Measurements from ENCODE around the gene MAGEA6. TPM values are rescaled to one million over a fixed set of nuclear protein-coding genes. Genes with fewer than 3 reads are reported as not detected.

MAGEA6 gene, protein sequence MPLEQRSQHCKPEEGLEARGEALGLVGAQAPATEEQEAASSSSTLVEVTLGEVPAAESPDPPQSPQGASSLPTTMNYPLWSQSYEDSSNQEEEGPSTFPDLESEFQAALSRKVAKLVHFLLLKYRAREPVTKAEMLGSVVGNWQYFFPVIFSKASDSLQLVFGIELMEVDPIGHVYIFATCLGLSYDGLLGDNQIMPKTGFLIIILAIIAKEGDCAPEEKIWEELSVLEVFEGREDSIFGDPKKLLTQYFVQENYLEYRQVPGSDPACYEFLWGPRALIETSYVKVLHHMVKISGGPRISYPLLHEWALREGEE
- total RNA-seq (2022; extraction: Qiagen RNA extraction) = 10.5 to 13.7 TPM (median 12.9 TPM) in 5 replicates

DNA sequence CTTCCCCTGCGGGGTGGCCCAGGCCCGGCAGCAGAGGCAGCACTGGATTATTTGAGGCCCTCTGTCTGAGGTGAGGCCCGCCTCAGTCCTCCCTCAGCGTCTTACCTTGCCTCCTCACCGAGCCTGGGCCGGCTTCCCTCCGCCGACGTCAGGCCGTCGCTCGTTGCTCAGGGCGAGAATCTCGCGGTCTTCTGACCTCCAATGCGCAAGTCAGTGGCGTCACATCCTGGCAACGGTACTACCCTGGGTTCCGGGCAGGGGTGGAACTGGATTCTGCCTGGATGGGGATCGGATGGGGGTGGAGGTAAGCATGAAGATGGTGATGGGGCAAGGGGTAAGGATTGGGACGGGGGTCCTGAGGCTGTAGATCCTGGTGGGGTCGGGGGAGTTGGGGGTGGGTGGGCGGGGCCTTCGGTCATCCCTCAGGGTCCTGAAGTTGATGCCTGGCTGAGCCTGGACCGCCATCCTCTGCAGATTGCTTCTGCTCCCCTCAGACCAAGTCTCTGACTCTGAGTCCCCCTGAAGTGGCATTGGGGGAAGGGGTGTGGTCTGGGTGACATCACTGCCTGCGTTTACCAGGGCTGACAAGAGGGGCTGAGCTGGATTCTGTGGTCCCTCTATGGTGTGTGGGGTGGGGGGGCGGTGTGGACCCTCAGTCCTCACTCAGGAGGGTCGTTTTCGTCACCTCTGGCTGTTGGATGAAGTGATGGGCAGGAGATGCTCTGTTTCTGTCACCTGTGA lies at the start of gene MAGEA6:
Gene MAGEA6, minus strand, starts transcription at position 141 of the 741 bp plus-strand sequence. CDS start 2,039 bp downstream, outside the sequence.

DNA sequence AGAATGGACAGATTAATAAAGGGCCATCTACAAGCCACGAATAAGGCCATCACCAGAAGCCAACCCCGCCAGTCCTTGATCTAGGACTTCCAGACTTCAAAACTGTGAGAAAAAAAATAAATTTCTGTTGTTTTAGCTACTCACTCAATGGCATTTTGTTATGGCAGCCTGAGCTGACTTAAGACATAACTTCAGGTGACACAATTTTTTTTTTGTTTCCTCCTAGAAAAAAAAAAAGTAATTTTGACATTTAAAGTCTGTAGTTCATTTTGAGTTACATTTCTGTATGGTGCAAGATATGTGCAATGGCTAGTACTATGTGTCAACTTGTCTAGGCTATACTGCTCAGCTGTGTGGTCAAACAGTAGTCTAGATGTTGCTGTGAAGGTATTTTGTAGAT lies 10.6 kb downstream of the MAGEA6 start, which contains the start of gene CSAG3:
Gene CSAG3, plus strand, starts transcription at position 301 of the 400 bp plus-strand sequence.

DNA sequence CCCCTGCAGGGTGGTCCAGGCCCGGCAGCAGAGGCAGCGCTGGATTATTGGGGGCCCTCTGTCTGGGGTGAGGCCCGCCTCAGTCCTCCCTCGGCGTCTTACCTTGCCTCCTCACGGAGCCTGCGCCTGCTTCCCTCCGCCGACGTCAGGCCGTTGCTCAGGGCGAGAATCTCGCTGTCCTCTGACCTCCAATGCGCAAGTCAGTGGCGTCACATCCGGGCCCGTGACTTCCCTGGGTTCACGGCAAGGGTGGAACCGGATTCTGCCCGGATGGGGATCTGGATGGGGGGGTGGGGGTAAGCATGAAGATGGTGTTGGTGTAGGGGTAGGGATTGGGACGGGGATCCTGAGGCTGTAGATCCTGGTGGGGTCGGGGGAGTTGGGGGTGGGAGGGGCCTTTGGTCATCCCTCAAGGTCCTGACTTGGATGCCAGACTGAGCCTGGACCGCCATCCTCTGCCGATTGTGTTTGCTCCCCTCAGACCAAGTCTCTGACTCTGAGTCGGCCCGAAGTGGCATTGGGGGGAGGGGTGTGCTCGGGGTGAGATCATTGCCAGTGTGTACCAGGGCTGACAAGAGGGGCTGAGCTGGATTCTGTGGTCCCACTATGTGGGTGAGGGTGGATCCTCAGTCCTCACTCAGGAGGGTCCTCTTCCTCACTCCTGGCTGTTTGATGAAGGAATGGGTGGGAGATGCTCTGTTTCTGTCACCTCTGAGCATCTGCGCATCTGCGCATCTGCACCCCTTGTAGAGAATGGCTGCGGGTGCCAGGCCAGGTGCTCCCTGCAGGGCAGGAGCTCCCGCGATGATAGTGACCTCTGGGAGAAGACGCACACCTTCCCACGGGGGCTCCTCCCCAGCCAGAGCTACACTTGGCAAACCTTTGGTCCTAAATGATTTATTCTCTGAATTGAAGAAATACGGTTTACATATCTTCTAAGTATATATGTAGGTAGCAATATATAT lies 15.5 kb downstream of the MAGEA6 start, which contains the start of gene MAGEA2:
Gene MAGEA2, minus strand, starts transcription at position 157 of the 965 bp plus-strand sequence. CDS start 2,479 bp downstream, outside the sequence.

DNA sequence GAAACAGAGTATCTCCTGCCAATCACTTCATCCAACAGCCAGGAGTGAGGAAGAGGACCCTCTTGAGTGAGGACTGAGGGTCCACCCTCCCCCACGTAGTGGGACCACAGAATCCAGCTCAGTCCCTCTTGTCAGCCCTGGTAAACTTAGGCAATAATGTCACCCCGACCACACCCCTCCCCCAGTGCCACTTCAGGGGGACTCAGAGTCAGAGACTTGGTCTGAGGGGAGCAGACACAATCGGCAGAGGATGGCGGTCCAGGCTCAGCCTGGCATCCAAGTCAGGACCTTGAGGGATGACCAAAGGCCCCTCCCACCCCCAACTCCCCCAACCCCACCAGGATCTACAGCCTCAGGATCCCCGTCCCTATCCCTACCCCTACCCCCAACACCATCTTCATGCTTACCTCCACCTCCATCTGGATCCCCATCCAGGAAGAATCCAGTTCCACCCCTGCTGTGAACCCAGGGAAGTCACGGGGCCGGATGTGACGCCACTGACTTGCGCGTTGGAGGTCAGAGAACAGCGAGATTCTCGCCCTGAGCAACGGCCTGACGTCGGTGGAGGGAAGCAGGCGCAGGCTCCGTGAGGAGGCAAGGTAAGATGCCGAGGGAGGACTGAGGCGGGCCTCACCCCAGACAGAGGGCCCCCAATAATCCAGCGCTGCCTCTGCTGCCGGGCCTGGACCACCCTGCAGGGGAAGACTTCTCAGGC lies 36.1 kb downstream of the MAGEA6 start, which contains the start of the genes CSAG1 and MAGEA12:
Gene CSAG1, minus strand, starts transcription at position 461 of the 715 bp plus-strand sequence. CDS start 1,261 bp downstream, outside the sequence.
Gene MAGEA12, plus strand, starts transcription at position 497 of the 715 bp plus-strand sequence. CDS start 2,405 bp downstream, outside the sequence.

Other genes with a start within 250 kb of the MAGEA6 start
- gene GABRQ, start 131.8 kb downstream of the MAGEA6 start, total RNA-seq (2022; extraction: Qiagen RNA extraction) = 0.17 to 0.23 TPM (median 0.21 TPM) in 5 replicates
- 2.5 to 4.4 TPM (median 3.3 TPM) in 5 replicates for gene MAGEA3, start 70.9 kb downstream of the MAGEA6 start, total RNA-seq (2022; extraction: Qiagen RNA extraction)
- gene CSAG2, start 60.4 kb downstream of the MAGEA6 start, total RNA-seq (2022; extraction: Qiagen RNA extraction) = not detected in 5 replicates
- not detected in 5 replicates for gene MAGEA2B, start 55.1 kb downstream of the MAGEA6 start, total RNA-seq (2022; extraction: Qiagen RNA extraction)
- 0.32 to 0.54 TPM (median 0.46 TPM) in 5 replicates for gene CSAG1, start 36.0 kb downstream of the MAGEA6 start, total RNA-seq (2022; extraction: Qiagen RNA extraction)
- 0.08 to 0.18 TPM (median 0.17 TPM) in 5 replicates for gene MAGEA12, start 35.9 kb downstream of the MAGEA6 start, total RNA-seq (2022; extraction: Qiagen RNA extraction)
- gene MAGEA2, start 15.8 kb downstream of the MAGEA6 start, total RNA-seq (2022; extraction: Qiagen RNA extraction) = 0.08 to 0.13 TPM (median 0.11 TPM) in 4 of 5 replicates, not detected in the other
- not detected in 5 replicates for gene CSAG3, start 10.5 kb downstream of the MAGEA6 start, total RNA-seq (2022; extraction: Qiagen RNA extraction)
- 71.8 to 88.7 TPM (median 72.6 TPM) in 5 replicates for gene CETN2, start 61.1 kb upstream of the MAGEA6 start, total RNA-seq (2022; extraction: Qiagen RNA extraction)
- gene NSDHL, start 61.4 kb upstream of the MAGEA6 start, total RNA-seq (2022; extraction: Qiagen RNA extraction) = 39.7 to 42.5 TPM (median 40.6 TPM) in 5 replicates
- 6.1 to 7.6 TPM (median 6.9 TPM) in 5 replicates for gene ZNF185, start 128.4 kb upstream of the MAGEA6 start, total RNA-seq (2022; extraction: Qiagen RNA extraction)
- gene PNMA5, start 224.4 kb upstream of the MAGEA6 start, total RNA-seq (2022; extraction: Qiagen RNA extraction) = not detected in 5 replicates